ENCODE data around the gene TMOD1. TPM values are rescaled to one million over a fixed set of nuclear protein-coding genes. Genes with fewer than 3 reads are reported as not detected.

The TMOD1 gene
- total and polyA plus RNA-seq, 10 of the 15 experiments (the other 5 are each of a cell fraction or from before 2014, with no cell fraction given) = 4.0 to 44.1 (median 15.4) TPM

DNA sequence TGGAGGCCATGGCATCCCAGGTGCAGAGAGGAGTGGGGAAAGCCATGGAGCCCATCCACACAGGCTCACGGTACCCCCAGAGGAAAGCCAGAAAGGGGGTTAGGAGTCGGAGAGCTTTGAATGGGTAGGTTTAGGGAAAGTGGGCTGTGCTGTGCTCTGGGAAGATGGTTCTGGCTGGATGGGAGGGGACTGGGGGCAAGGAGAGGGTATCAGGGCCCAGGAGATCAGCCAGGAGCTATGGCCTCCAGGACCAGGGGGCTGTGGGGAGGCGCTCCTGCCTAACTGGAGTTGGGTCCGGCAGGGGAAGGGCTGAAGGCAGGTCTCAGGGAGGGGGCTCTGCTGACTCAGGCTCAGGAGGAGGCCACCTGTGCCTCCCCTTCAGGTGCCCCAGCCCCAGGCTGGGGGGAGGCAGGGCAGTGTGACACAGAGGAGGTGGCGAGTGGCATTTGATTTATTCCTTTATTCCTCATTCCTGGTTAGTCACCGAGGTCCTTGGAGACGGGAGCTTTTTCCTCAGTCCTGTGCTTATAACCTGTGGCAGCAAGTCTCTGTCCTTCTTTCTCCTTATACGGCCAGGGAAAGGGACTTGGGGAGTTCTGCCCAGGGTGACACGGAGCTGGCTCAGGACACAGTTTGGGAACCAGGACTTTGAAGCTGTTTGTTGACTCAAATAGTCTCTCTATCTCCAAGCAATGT, 70.9 kb downstream of the TMOD1 start:
- RAD21 ChIA-PET (ENCODE audit: unreplicated experiment) = no interaction called here
- no peak overlapping the region for H3K4me3 ChIP-seq
- no peaks in the 10 kb centered on the region for H4K20me1 ChIP-seq (ENCODE audit: control insufficient read depth, insufficient read depth)
- H2AFZ ChIP-seq (ENCODE audit: control insufficient read depth, low read depth, low read length) = no peak overlapping the region
- intact Hi-C loops (cut with micrococcal nuclease; ENCODE audit: unreplicated experiment) (no loop called here), in situ Hi-C loops (cut with MboI) (no loop called here)
- CTCF ChIA-PET = interaction anchor here (1.2 to 1.3 kb wide), 2 partner anchors 102 to 103 kb away, joined by 3 to 4 read pairs; no protein-coding TSS in a partner anchor
- BruUV-seq (replicated peaks) = no TSS peak
- TF ChIP-seq ESRRA (IDR thresholded peaks at IDR 0.05; ENCODE audit: low read length) (no peak), CEBPB (IDR thresholded peaks at IDR 0.05; ENCODE audit: borderline replicate concordance in 1 of 2, low read depth in 2 of 2, low read length in 2 of 2) (no peak), TCF3 (IDR thresholded peaks at IDR 0.05; ENCODE audit: borderline replicate concordance, insufficient read depth, low read depth, low read length) (no peak), HDAC6 (IDR thresholded peaks at IDR 0.05; ENCODE audit: unreplicated experiment) (no peak), TBL1XR1 (IDR thresholded peaks at IDR 0.05; ENCODE audit: low read depth, low read length) (no peak), SP1 (IDR thresholded peaks at IDR 0.05; ENCODE audit: low read depth, low read length) (no peak), MEF2B (IDR thresholded peaks at IDR 0.05; ENCODE audit: partially characterized antibody, poor library complexity, severe bottlenecking) (no peak)
- TF ChIP-seq, protein P1, sequence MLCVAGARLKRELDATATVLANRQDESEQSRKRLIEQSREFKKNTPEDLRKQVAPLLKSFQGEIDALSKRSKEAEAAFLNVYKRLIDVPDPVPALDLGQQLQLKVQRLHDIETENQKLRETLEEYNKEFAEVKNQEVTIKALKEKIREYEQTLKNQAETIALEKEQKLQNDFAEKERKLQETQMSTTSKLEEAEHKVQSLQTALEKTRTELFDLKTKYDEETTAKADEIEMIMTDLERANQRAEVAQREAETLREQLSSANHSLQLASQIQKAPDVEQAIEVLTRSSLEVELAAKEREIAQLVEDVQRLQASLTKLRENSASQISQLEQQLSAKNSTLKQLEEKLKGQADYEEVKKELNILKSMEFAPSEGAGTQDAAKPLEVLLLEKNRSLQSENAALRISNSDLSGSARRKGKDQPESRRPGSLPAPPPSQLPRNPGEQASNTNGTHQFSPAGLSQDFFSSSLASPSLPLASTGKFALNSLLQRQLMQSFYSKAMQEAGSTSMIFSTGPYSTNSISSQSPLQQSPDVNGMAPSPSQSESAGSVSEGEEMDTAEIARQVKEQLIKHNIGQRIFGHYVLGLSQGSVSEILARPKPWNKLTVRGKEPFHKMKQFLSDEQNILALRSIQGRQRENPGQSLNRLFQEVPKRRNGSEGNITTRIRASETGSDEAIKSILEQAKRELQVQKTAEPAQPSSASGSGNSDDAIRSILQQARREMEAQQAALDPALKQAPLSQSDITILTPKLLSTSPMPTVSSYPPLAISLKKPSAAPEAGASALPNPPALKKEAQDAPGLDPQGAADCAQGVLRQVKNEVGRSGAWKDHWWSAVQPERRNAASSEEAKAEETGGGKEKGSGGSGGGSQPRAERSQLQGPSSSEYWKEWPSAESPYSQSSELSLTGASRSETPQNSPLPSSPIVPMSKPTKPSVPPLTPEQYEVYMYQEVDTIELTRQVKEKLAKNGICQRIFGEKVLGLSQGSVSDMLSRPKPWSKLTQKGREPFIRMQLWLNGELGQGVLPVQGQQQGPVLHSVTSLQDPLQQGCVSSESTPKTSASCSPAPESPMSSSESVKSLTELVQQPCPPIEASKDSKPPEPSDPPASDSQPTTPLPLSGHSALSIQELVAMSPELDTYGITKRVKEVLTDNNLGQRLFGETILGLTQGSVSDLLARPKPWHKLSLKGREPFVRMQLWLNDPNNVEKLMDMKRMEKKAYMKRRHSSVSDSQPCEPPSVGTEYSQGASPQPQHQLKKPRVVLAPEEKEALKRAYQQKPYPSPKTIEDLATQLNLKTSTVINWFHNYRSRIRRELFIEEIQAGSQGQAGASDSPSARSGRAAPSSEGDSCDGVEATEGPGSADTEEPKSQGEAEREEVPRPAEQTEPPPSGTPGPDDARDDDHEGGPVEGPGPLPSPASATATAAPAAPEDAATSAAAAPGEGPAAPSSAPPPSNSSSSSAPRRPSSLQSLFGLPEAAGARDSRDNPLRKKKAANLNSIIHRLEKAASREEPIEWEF (IDR thresholded peaks at IDR 0.05; ENCODE audit: insufficient replicate concordance, low read depth, low read length) = no peak
- TF ChIP-seq, protein P2, sequence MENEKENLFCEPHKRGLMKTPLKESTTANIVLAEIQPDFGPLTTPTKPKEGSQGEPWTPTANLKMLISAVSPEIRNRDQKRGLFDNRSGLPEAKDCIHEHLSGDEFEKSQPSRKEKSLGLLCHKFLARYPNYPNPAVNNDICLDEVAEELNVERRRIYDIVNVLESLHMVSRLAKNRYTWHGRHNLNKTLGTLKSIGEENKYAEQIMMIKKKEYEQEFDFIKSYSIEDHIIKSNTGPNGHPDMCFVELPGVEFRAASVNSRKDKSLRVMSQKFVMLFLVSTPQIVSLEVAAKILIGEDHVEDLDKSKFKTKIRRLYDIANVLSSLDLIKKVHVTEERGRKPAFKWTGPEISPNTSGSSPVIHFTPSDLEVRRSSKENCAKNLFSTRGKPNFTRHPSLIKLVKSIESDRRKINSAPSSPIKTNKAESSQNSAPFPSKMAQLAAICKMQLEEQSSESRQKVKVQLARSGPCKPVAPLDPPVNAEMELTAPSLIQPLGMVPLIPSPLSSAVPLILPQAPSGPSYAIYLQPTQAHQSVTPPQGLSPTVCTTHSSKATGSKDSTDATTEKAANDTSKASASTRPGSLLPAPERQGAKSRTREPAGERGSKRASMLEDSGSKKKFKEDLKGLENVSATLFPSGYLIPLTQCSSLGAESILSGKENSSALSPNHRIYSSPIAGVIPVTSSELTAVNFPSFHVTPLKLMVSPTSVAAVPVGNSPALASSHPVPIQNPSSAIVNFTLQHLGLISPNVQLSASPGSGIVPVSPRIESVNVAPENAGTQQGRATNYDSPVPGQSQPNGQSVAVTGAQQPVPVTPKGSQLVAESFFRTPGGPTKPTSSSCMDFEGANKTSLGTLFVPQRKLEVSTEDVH (IDR thresholded peaks at IDR 0.05; ENCODE audit: low read depth, partially characterized antibody) = no peak
- TF ChIP-seq, protein P3, sequence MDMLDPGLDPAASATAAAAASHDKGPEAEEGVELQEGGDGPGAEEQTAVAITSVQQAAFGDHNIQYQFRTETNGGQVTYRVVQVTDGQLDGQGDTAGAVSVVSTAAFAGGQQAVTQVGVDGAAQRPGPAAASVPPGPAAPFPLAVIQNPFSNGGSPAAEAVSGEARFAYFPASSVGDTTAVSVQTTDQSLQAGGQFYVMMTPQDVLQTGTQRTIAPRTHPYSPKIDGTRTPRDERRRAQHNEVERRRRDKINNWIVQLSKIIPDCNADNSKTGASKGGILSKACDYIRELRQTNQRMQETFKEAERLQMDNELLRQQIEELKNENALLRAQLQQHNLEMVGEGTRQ (IDR thresholded peaks at IDR 0.05; ENCODE audit: borderline replicate concordance, low read depth, low read length) = no peak
- TF ChIP-seq, protein P4, sequence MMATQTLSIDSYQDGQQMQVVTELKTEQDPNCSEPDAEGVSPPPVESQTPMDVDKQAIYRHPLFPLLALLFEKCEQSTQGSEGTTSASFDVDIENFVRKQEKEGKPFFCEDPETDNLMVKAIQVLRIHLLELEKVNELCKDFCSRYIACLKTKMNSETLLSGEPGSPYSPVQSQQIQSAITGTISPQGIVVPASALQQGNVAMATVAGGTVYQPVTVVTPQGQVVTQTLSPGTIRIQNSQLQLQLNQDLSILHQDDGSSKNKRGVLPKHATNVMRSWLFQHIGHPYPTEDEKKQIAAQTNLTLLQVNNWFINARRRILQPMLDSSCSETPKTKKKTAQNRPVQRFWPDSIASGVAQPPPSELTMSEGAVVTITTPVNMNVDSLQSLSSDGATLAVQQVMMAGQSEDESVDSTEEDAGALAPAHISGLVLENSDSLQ (IDR thresholded peaks at IDR 0.05) = no peak
- H3K27ac ChIP-seq (ENCODE audit: control insufficient read depth, insufficient read depth) = no peak overlapping the region
- no peak for ATAC-seq
- H3K9me3 ChIP-seq (replicated peaks; ENCODE audit: control insufficient read depth, insufficient read depth, low read length) = no peaks in the 10 kb centered on the region; the same call in 2 of the 3 replicates
- H3K4me2 ChIP-seq (ENCODE audit: control insufficient read depth, insufficient read depth) = no peak overlapping the region
- WGBS (ENCODE audit: insufficient coverage, insufficient replicate concordance, low lambda C conversion rate, missing lambda C conversion rate) = 92% methylated on average over 9 of the region's 9 CpGs
- POLR2A ChIA-PET = no interaction called here
- H3K27me3 ChIP-seq (replicated peaks in 1 of 2; ENCODE audit: control insufficient read depth in 2 of 2, insufficient read depth in 2 of 2, low read length in 1 of 2) = no peaks in the 10 kb centered on the region
- H3K36me3 ChIP-seq (ENCODE audit: control insufficient read depth in 2 of 2, insufficient read depth in 2 of 2, low read length in 1 of 2) = peaks cover 7 to 14% of the 10 kb centered on the region in 2 experiments; a peak in 3 of 4 replicates
- FAIRE-seq = no peak
- H3K4me1 ChIP-seq (ENCODE audit: control insufficient read depth, insufficient read depth, low read length) = no peaks in the 10 kb centered on the region
- H3K79me2 ChIP-seq (ENCODE audit: control insufficient read depth, insufficient read depth, low read length) = no peaks in the 10 kb centered on the region
- DNase-seq (ENCODE audit: low read depth, low spot score) = no peak
- H3K9ac ChIP-seq (ENCODE audit: control insufficient read depth, insufficient read depth, low read length) = no peak overlapping the region
- SMC1A ChIA-PET (ENCODE audit: uncharacterized antibody, unreplicated experiment) = interaction anchor here (0.6 to 1.5 kb wide), 4 partner anchors 66 to 157 kb away, joined by 3 to 5 read pairs (median 4); no protein-coding TSS in a partner anchor
